HCT116 (cell line): ENCODE data around the gene GOLM1. TPM values are rescaled to one million over a fixed set of nuclear protein-coding genes. Genes with fewer than 3 reads are reported as not detected.

Source experiments
- ATAC-seq: fragments of 200-7000 bp; cut with Tn5 transposase; 2 replicates; pipeline ENCODE4 v1.9.1; 2020; ENCODE audit warnings: mild to moderate bottlenecking, moderate library complexity
- BruUV-seq: library from RNA; stranded (reverse); fragments of 400-500 nt; replicated peaks from 2 replicates; lab custom pipeline; 2021; lab: Mats Ljungman, UMichigan
- CTCF ChIA-PET: fragments of 300-600 bp; sonication (Branson Sonifier 250); formaldehyde crosslinking; loops from one replicate; lab custom pipeline; 2021; ENCODE audit warnings: antibody characterized with exemption; lab: Charles Lee
- POLR2A ChIA-PET: fragments of 300-600, 350-600 bp; sonication (Branson Sonifier 250); formaldehyde crosslinking; loops from one replicate; lab custom pipeline; 2021; ENCODE audit warnings: antibody characterized with exemption; lab: Charles Lee
- RAD21 ChIA-PET, 2 experiments: fragments of 300-600 bp; sonication (Branson Sonifier 250); formaldehyde crosslinking; loops; one replicate each; lab custom pipeline; 2023; ENCODE audit warnings: low total read pairs in 2 of 2; ENCODE audit not compliant: uncharacterized antibody in 2 of 2, unreplicated experiment in 2 of 2, low non-redundant PET in 1 of 2; lab: Charles Lee
- DNase-seq: peaks from one replicate; pipeline ENCODE4 v3.0.0-alpha.2; 2010; ENCODE audit warnings: low read depth, low spot score
- H2AFZ ChIP-seq: fragments of 200-600 bp; shearing (Covaris generic), sonication (generic); 2 replicates; pipeline ENCODE4 v1.6.1; 2017; ENCODE audit warnings: low read depth, mixed run types, mixed read lengths, antibody characterized with exemption, low read length; ENCODE audit not compliant: poor library complexity, severe bottlenecking
- H3K27ac ChIP-seq: 2 replicates; pipeline ENCODE4 v1.5.1; 2012; ENCODE audit warnings: low read depth, low read length
- H3K27me3 ChIP-seq: fragments of 200-600 bp; sonication (generic); 2 replicates; pipeline ENCODE4 v1.6.1; 2016; ENCODE audit warnings: mixed run types, low read length, mixed read lengths; ENCODE audit not compliant: insufficient read depth
- H3K36me3 ChIP-seq, 2 experiments: fragments of 200-500 bp in 1 of 2; fragments of 200-600 bp in 1 of 2; sonication (Bioruptor generic) in 1 of 2; sonication (generic) in 1 of 2; 2 replicates each; pipeline versions ENCODE4 v1.5.1 to v1.6.1; 2014 to 2016; ENCODE audit warnings: low read length in 2 of 2, inconsistent platforms in 1 of 2, mixed read lengths in 1 of 2, mixed run types in 1 of 2; ENCODE audit not compliant: insufficient read depth in 2 of 2, control insufficient read depth in 1 of 2
- H3K4me1 ChIP-seq, 2 experiments: fragments of 200-600 bp in 1 of 2; sonication (generic) in 1 of 2; 2 replicates each; pipeline versions ENCODE4 v1.5.1 to v1.6.1; 2012 to 2017; ENCODE audit warnings: low read length in 2 of 2, inconsistent platforms in 1 of 2, mild to moderate bottlenecking in 1 of 2, mixed read lengths in 1 of 2, mixed run types in 1 of 2, moderate library complexity in 1 of 2; ENCODE audit not compliant: insufficient read depth in 2 of 2, control insufficient read depth in 1 of 2
- H3K4me2 ChIP-seq: fragments of 200-600 bp; sonication (generic); 2 replicates; pipeline ENCODE4 v1.6.1; 2017; ENCODE audit warnings: mixed run types, low read length, mixed read lengths
- H3K4me3 ChIP-seq, 2 experiments: fragments of 200-600 bp in 1 of 2; sonication (generic) in 1 of 2; replicated peaks in 1 of 2; 2 replicates each; pipeline ENCODE4 v1.5.1; 2011 to 2016; ENCODE audit warnings: low read length in 2 of 2, control low read depth in 1 of 2, low read depth in 1 of 2, mild to moderate bottlenecking in 1 of 2, mixed read lengths in 1 of 2, mixed run types in 1 of 2
- H3K79me2 ChIP-seq: fragments of 200-600 bp; sonication (generic); 2 replicates; pipeline ENCODE4 v1.6.1; 2017; ENCODE audit warnings: mild to moderate bottlenecking, mixed run types, low read length, moderate library complexity, mixed read lengths; ENCODE audit not compliant: insufficient read depth
- H3K9ac ChIP-seq: fragments of 200-600 bp; sonication (generic); 2 replicates; pipeline ENCODE4 v1.6.1; 2016; ENCODE audit warnings: low read length, mixed read lengths
- H3K9me2 ChIP-seq: fragments of 200-600 bp; sonication (generic), shearing (Covaris generic); 2 replicates; pipeline ENCODE4 v1.6.1; 2017; ENCODE audit warnings: mixed run types, mild to moderate bottlenecking, moderate library complexity; ENCODE audit not compliant: insufficient read depth
- H3K9me3 ChIP-seq, 2 experiments: fragments of 200-500 bp in 1 of 2; fragments of 200-600 bp in 1 of 2; sonication (Bioruptor generic) in 1 of 2; sonication (generic) in 1 of 2; 2 replicates each; pipeline ENCODE4 v1.6.1; 2014 to 2017; ENCODE audit warnings: low read length in 2 of 2, mixed read lengths in 2 of 2, inconsistent platforms in 1 of 2, low read depth in 1 of 2, mild to moderate bottlenecking in 1 of 2, mixed run types in 1 of 2, moderate library complexity in 1 of 2; ENCODE audit not compliant: control insufficient read depth in 1 of 2, insufficient read depth in 1 of 2
- H4K20me1 ChIP-seq: fragments of 200-600 bp; sonication (generic), shearing (Covaris generic); 2 replicates; pipeline ENCODE4 v1.6.1; 2017; ENCODE audit warnings: mixed run types, mild to moderate bottlenecking, moderate library complexity; ENCODE audit not compliant: insufficient read depth
- ATF3 ChIP-seq: IDR thresholded peaks from 2 replicates; pipeline ENCODE4 v1.6.1; 2012
- CBX3 ChIP-seq: IDR thresholded peaks from 2 replicates; pipeline ENCODE4 v1.6.1; 2012; ENCODE audit warnings: low read depth
- CEBPB ChIP-seq: IDR thresholded peaks from 2 replicates; pipeline ENCODE4 v1.6.1; 2012; ENCODE audit warnings: low read depth
- EGR1 ChIP-seq: IDR thresholded peaks from 2 replicates; pipeline ENCODE4 v1.6.1; 2012; ENCODE audit warnings: low read depth
- EZH2 ChIP-seq: fragments of 200-600 bp; sonication (generic); IDR thresholded peaks from 2 replicates; pipeline ENCODE4 v1.6.1; 2017; ENCODE audit warnings: antibody characterized with exemption, mixed run types
- EZH2phosphoT487 ChIP-seq: fragments of 200-600 bp; IDR thresholded peaks from 2 replicates; pipeline ENCODE4 v1.6.1; 2018; ENCODE audit warnings: antibody characterized with exemption, borderline replicate concordance
- FOSL1 ChIP-seq: IDR thresholded peaks from 2 replicates; pipeline ENCODE4 v1.6.1; 2012; ENCODE audit warnings: low read depth
- JUND ChIP-seq: IDR thresholded peaks from 2 replicates; pipeline ENCODE4 v1.6.1; 2012
- MAX ChIP-seq: IDR thresholded peaks from 2 replicates; pipeline ENCODE4 v1.6.1; 2012
- POLR2A ChIP-seq: IDR thresholded peaks from 2 replicates; pipeline ENCODE4 v1.7.0; 2011; ENCODE audit warnings: borderline replicate concordance; ENCODE audit not compliant: insufficient read depth, insufficient read length; ENCODE audit errors: extremely low read depth
- RAD21 ChIP-seq: IDR thresholded peaks from 2 replicates; pipeline ENCODE4 v1.6.1; 2012; ENCODE audit warnings: low read depth, mild to moderate bottlenecking
- REST ChIP-seq: IDR thresholded peaks from 2 replicates; pipeline ENCODE4 v1.6.1; 2012; ENCODE audit warnings: low read depth
- SIN3A ChIP-seq: IDR thresholded peaks from 2 replicates; pipeline ENCODE4 v1.6.1; 2012; ENCODE audit warnings: low read depth
- SP1 ChIP-seq: IDR thresholded peaks from 2 replicates; pipeline ENCODE4 v1.6.1; 2012; ENCODE audit warnings: low read depth
- TCF7L2 ChIP-seq: IDR thresholded peaks from 2 replicates; pipeline ENCODE4 v1.7.0; 2011; ENCODE audit warnings: borderline replicate concordance, inconsistent platforms; ENCODE audit not compliant: insufficient read depth, insufficient read length; ENCODE audit errors: extremely low read depth
- YY1 ChIP-seq: IDR thresholded peaks from 2 replicates; pipeline ENCODE4 v1.6.1; 2011; ENCODE audit warnings: low read length, low read depth, moderate library complexity, mild to moderate bottlenecking; ENCODE audit not compliant: insufficient replicate concordance; ENCODE audit errors: extremely low read depth
- ZBTB33 ChIP-seq: IDR thresholded peaks from 2 replicates; pipeline ENCODE4 v1.6.1; 2011; ENCODE audit warnings: mild to moderate bottlenecking, low read length, moderate library complexity; ENCODE audit not compliant: insufficient replicate concordance; ENCODE audit errors: extremely low read depth
- ZFX ChIP-seq: fragments of 450-650 bp; IDR thresholded peaks from 2 replicates; pipeline ENCODE4 v1.6.1; 2017
- ZNF274 ChIP-seq: fragments of 200-500 bp; sonication (Bioruptor generic); IDR thresholded peaks from 2 replicates; pipeline ENCODE4 v1.6.1; 2014; ENCODE audit warnings: mild to moderate bottlenecking, low read depth, low read length, inconsistent platforms
- intact Hi-C: fragments of 100-400 bp; cut with micrococcal nuclease; formaldehyde crosslinking; loops from 2 replicates; pipeline ENCODE4 v1.10.0; 2022
- total RNA-seq: library from RNA; stranded (reverse); gene quantifications from one replicate; pipeline ENCODE4 v1.2.1, GENCODE V29; 2021; ENCODE audit not compliant: unreplicated experiment
- TF ChIP-seq, protein P1 (sequence below), 3 experiments: fragments of 200-600 bp in 1 of 3; sonication (generic) in 1 of 3; IDR thresholded peaks in 2 of 3; conservative IDR thresholded peaks in 1 of 3; 2 replicates each; pipeline ENCODE4 v1.5.1; 2012 to 2017; ENCODE audit warnings: low read depth in 2 of 3, low read length in 2 of 3, antibody characterized with exemption in 1 of 3, borderline replicate concordance in 1 of 3, control low read depth in 1 of 3, mild to moderate bottlenecking in 1 of 3, mixed read lengths in 1 of 3, mixed run types in 1 of 3, moderate library complexity in 1 of 3; ENCODE audit not compliant: insufficient read depth in 1 of 3

GOLM1 gene
- total RNA-seq, 1 experiment from 2014 or later, result 69.8 TPM

DNA sequence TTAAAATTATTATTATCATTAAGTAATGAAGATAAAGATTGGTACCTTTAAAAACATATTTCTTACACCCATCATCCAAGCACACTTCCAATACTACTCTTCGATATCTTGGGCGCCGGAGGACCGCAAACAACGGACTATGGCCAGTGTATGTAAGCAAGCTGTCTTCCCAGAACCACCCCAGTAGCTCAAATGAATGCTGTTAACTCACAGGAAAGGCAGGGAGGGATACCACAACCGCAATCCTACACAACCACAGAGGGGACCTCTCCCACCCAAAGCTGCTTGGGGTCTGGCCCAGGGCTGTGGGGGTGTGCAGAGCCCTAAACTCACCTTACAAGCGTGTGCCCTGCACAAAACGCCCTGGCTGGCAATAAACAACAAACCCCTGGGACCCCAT lies 20.6 kb downstream of the GOLM1 start:
- no peak for DNase-seq
- ATAC-seq, result no peak
- peaks cover 0 to 12% of the 10 kb centered on the region in 2 experiments; a peak in 1 of 4 replicates for H3K4me1 ChIP-seq
- H3K27ac ChIP-seq, result no peak overlapping the region
- H3K9ac ChIP-seq, result no peak overlapping the region
- RAD21 ChIA-PET, result no interaction called here
- H4K20me1 ChIP-seq, result no peaks in the 10 kb centered on the region
- CTCF ChIA-PET, result no interaction called here
- H3K36me3 ChIP-seq, result peaks cover 0 to 19% of the 10 kb centered on the region in 2 experiments; a peak in 2 of 4 replicates
- no peaks in the 10 kb centered on the region for H3K9me3 ChIP-seq
- H3K9me2 ChIP-seq, result no peaks in the 10 kb centered on the region
- POLR2A ChIA-PET, result no interaction called here
- H3K27me3 ChIP-seq, result no peaks in the 10 kb centered on the region
- intact Hi-C loops, result no loop called here
- H3K79me2 ChIP-seq, result peaks cover 19% of the 10 kb centered on the region
- no TSS peak for BruUV-seq
- TF ChIP-seq ATF3, result no peak
- no peak for TF ChIP-seq EZH2
- TF ChIP-seq YY1, result no peak
- no peak for TF ChIP-seq SIN3A
- TF ChIP-seq TCF7L2, result no peak
- no peak for TF ChIP-seq ZBTB33
- TF ChIP-seq ZNF274, result no peak
- no peak for TF ChIP-seq SP1
- no peak for TF ChIP-seq REST
- no peak for TF ChIP-seq EZH2phosphoT487
- no peak for TF ChIP-seq FOSL1
- no peak for TF ChIP-seq ZFX
- TF ChIP-seq POLR2A, result no peak
- no peak for TF ChIP-seq MAX
- no peak for TF ChIP-seq EGR1
- TF ChIP-seq RAD21, result no peak
- TF ChIP-seq JUND, result no peak
- TF ChIP-seq CBX3, result no peak
- no peak for TF ChIP-seq CEBPB
- TF ChIP-seq, protein P1, sequence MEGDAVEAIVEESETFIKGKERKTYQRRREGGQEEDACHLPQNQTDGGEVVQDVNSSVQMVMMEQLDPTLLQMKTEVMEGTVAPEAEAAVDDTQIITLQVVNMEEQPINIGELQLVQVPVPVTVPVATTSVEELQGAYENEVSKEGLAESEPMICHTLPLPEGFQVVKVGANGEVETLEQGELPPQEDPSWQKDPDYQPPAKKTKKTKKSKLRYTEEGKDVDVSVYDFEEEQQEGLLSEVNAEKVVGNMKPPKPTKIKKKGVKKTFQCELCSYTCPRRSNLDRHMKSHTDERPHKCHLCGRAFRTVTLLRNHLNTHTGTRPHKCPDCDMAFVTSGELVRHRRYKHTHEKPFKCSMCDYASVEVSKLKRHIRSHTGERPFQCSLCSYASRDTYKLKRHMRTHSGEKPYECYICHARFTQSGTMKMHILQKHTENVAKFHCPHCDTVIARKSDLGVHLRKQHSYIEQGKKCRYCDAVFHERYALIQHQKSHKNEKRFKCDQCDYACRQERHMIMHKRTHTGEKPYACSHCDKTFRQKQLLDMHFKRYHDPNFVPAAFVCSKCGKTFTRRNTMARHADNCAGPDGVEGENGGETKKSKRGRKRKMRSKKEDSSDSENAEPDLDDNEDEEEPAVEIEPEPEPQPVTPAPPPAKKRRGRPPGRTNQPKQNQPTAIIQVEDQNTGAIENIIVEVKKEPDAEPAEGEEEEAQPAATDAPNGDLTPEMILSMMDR (IDR thresholded peaks at IDR 0.05 in 2 of 3, conservative IDR thresholded peaks at IDR 0.05 in 1 of 3; ENCODE audit: borderline replicate concordance in 1 of 3, insufficient read depth in 1 of 3, low read depth in 2 of 3, low read length in 2 of 3), result no peak
- H2AFZ ChIP-seq, result no peak overlapping the region
- H3K4me2 ChIP-seq, result no peak overlapping the region
- no peak overlapping the region for H3K4me3 ChIP-seq
